Eye (tissue), 1 donor: ENCODE measurements around the gene TPM4.
A peak's percentile ranks its signal among the peaks of the same experiment; 100 is the strongest.
"Not testable (repeated sequence)": the region's sequence is repeated elsewhere in the genome, so short reads cannot be mapped to it uniquely, and the experiment has no call there.

ENCODE experiments used
- DNase-seq: peaks from one replicate; pipeline ENCODE4 v3.0.0-alpha.2; 2015

The TPM4 gene

DNA sequence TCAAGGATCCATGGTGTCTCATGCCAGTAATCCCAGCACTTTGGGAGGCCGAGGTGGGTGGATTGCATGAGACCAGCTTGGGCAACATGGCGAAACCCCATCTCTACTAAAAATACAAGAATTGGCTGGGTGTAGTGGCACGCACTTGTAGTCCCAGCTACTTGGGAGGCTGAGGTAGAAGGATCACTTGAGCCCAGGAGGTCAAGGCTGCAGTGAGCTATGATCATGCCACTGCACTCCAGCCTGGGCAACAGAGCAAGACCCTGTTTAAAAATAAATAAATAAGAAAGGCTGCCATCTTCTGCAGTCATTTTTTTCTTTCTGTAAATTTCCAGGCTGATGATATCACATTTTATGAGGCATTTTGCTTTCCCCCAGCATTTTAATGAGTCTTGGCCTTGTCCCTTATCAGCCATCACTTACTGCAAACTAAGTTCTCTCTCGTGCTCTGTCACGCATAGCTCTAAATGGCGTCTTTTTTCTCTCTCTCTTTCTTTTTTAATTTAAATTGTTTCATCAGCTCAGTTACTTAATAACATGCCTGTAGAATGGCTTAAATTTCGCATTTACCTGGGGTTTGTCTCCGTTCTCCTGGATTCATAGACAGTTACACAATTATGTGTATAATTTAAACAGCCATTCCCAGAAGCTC, 23.1 kb downstream of the TPM4 start:
- DNase-seq, result not testable (repeated sequence)

- DNase-seq, result no peak
Observed at GRCh38 chr19:16100524-16100923, 24.2 kb downstream of the TPM4 start.

GRCh38 chr19:16104722-16105121, 28.4 kb downstream of the TPM4 start:
- no peak for DNase-seq

DNA sequence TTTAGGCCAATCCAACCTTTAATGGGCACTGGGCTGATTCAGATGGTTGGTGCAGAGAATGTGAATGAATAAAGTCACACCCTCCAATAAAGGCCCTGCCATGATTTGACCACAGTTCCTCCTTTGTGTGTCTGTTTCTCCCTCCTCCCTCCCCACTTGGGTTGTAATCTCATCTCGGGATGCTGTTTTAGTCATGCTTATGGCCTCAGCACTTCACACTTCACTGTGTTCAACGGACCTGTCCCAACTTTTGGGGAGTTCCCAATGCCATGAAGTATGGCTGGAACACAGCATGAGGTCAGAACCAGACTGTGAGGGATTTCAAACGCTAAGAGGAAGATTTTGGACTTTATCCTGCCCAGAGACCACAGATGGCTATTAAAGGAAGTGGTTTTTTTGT, 29.8 kb downstream of the TPM4 start:
- DNase-seq, result no peak

GRCh38 chr19:16111160-16111908, 35.0 kb downstream of the TPM4 start, which contains the start of gene RAB8A:
Gene RAB8A (plus strand): TSS chr19:16111889. CDS start chr19:16111902, 13 bp downstream.
- DNase-seq, result peak; percentile 99

DNA sequence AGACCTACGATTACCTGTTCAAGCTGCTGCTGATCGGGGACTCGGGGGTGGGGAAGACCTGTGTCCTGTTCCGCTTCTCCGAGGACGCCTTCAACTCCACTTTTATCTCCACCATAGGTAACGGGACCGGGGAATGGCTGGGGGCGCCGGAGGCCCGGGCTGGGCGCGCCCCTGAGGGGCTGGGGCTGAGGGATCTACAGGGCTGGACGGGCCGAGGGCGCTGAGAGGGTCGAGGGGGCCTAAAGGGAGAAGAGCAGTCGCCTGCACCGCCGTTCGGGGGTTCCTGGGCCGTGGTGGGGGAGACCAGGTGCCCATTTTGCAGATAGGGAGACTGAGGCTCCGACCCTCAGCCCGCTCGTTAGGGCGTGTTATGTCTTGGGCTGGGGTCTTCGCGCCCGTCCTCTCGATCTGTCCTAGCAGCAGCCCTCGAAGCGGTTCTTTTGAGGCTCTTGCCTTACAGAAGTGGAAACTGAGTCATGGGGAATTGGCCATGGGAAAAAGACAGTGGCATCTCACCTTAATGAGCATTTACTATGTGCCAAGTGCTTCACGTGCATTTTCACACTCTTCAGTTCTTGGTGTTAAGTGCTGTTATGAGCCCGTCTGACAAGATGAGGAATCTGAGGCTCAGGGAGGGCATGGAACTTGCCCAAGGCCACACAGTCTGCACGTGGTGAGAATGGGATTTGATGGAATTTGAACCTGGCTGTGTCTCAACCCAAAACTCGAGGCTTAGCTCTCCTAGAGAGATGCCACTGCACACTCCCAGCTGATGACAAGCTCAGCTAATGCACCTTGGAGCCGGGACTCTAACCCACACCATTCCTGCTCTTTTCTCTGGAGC, 35.8 kb downstream of the TPM4 start:
- no peak for DNase-seq

DNA sequence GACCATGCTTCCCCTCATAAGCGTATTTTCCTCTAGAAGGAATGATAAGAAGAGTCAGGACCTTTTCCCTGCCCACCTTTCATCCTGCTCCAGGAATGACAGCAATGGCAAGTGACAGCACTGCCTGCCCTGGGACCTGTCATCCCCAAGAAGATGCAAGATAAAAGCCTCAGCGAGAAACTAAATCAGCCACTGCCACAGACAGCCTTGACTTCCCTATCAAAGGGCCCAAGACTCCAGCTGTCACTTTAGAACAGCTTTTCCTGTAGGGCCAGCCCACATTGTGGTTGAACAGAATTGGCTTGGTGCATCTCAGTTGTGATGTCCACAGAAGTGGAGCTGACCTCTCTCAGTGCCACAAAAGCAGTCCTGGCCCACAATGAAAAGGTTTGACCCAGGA, 36.5 kb downstream of the TPM4 start:
- no peak for DNase-seq

- DNase-seq, result no peak
Observed at GRCh38 chr19:16113727-16114126, 37.4 kb downstream of the TPM4 start.

GRCh38 chr19:16115301-16116039, 39.2 kb downstream of the TPM4 start:
- DNase-seq, result no peak

DNA sequence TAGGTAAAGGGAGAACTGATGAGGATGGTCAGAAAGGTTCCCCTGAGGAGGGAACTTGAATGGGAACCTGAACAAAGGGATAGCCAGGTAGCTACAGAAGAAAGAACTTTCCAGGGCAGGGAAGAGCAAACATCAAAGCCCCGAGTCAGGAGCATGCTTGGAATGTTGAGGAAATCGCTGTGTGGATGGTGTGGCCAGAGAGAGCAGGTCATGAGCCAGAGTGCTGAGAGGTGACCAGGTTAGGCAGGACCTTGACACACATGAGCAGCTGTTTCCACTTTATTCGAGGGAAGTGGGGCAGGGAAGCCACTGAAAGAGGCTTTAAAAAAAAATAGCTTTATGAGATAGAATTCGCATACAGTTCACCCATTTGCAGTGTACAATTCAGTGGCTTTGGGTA, 39.8 kb downstream of the TPM4 start:
- no peak for DNase-seq

DNA sequence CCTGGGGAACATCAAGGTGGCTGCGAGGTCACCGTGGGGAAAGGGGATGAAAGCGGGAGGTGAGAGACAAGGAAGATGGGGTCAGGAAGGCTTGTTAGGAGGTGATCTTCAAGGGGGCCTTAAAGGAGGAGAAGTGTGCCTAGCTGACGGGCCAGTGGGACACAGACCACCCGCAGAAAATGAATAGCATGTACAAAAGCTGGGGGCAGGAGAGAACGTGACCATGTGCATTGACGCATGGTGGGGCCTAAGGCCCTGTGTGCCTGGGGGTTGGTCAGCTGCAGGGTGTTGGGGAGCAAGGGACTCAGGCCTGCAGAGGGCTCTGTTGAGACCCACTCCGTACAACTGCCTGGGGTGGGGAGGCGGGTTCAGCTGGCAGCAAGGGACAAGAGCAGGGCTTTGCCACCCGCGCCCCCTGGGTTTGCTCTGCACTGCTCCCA, 41.3 kb downstream of the TPM4 start:
- no peak for DNase-seq

GRCh38 chr19:16118489-16119033, 42.3 kb downstream of the TPM4 start:
- DNase-seq, result no peak

DNA sequence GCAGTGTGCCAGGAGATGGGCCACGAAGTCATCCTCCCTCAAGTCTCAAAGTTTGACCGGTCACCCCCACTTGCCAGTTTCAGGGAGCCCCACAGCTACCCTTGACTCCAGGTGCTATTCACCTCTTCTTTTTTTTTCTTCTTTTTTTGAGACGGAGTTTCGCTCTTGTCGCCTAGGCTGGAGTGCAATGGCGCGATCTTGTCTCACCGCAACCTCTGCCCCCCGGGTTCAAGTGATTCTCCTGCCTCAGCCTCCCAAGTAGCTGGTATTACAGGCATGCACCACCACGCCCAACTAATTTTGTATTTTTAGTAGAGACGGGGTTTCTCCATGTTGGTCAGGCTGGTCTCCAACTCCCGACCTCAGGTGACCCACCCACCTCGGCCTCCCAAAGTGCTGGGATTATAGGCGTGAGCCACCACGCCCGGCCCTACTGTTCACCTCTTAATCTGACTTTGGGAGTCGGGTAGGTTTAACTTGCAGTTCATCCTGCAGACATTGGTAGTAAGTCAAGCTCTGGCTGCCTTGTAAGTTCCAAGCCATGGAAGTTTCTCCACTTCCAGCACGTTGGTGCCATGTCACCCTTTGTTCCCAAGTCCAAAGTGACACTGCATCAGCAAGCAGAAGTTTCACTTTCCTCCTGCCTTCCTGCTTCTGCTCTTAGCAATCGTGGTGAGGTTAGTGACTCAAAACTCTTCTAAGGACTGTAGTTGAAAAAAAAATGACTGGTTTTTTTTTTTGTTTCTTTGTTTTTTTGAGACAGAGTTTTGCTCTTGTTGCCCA, 43.0 kb downstream of the TPM4 start:
- not testable (repeated sequence) for DNase-seq

DNA sequence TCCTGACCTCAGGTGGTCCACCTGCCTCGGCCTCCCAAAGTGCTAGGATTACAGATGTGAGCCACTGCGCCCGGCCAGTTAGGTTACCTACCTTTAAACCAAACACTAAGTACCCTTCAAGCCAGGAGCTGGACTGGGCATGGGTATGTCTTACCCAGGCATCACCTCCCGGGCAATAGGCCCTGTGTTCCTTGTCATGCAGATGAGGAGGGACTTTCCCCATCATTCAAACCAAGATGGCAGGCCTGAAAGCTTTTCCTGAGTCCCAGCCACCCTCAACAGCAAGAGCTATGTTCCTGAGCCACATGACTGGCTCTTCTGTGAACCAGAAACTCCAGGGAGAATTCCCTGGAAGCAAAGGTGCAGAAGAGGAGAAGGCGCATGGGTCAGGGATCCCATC, 44.8 kb downstream of the TPM4 start:
- DNase-seq, result no peak

DNA sequence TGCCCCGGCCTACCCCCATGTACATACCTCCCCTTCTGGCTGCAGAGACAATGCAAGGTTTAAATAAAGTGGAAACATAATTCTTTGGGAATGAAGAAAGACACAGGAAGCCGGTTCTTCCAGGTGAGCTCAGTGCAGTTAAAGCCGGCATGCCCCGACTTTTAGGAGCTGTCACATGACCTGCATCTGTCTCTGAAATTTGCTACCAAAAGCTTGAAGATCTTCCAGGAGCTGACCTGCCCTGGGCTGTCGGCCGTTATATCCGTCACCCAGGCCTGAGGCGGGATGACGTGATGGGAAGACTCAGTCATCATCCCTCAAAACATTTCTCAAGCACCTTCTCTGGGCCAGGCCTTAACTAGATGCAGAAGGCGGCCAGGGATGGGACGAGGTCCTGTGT, 45.7 kb downstream of the TPM4 start:
- no peak for DNase-seq

DNA sequence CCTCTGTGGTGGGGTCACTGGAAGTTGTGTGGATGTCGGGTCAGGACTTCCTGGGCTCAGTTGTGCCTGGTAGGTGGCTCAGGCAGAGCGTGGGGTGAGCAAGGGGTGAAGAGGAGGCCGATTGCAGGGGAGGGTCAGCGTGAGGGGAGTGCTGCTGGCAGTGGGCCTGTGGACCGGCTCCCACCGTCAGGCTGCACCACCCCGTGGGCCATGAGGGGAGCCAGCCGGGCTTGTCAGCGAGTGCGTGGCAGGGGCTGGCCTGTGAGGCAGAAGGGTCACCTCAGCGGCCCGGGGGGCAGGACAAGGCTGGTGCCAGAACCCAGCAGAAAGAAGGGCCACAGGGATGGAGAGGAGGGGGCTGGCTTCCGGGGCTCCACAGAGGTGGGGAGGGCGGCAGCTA, 48.7 kb downstream of the TPM4 start:
- no peak for DNase-seq

- no peak for DNase-seq
Observed at GRCh38 chr19:16125737-16126495, 49.6 kb downstream of the TPM4 start.

- no peak for DNase-seq
Observed at GRCh38 chr19:16127080-16127479, 50.8 kb downstream of the TPM4 start.

GRCh38 chr19:16127776-16128371, 51.6 kb downstream of the TPM4 start:
- no peak for DNase-seq

- no peak for DNase-seq
Observed at GRCh38 chr19:16131648-16132047, 55.4 kb downstream of the TPM4 start.
